HepG2 (cell line): ENCODE measurements around the gene SMIM14. TPM values are rescaled to one million over a fixed set of nuclear protein-coding genes. Genes with fewer than 3 reads are reported as not detected.

Experiments used
- ATM ChIP-seq: fragments of 450-650 bp; IDR thresholded peaks from 2 replicates; pipeline ENCODE4 v1.7.1; 2017; ENCODE audit warnings: mild to moderate bottlenecking, borderline replicate concordance
- DMAP1 ChIP-seq: IDR thresholded peaks from 2 replicates; pipeline ENCODE4 v1.6.1; 2016
- EHMT2 ChIP-seq: fragments of 200-600 bp; sonication (generic); IDR thresholded peaks from 2 replicates; pipeline ENCODE4 v1.7.0; 2017; ENCODE audit warnings: antibody characterized with exemption, low read depth, low read length, borderline replicate concordance
- ESRRA ChIP-seq: sonication (generic); formaldehyde crosslinking; IDR thresholded peaks from 2 replicates; pipeline ENCODE4 v1.5.1; 2020; ENCODE audit warnings: mild to moderate bottlenecking, low read depth, missing genetic modification reagents
- ETV6 ChIP-seq: sonication (generic); formaldehyde crosslinking; conservative IDR thresholded peaks from 2 replicates; pipeline ENCODE4 v1.4.0; 2020; ENCODE audit warnings: missing genetic modification reagents
- GABPB1 ChIP-seq: IDR thresholded peaks from 2 replicates; pipeline ENCODE4 v1.6.1; 2016; ENCODE audit warnings: mild to moderate bottlenecking, missing genetic modification reagents, moderate library complexity, missing compliant biosample characterization
- KDM1A ChIP-seq: IDR thresholded peaks from 2 replicates; pipeline ENCODE4 v1.6.1; 2016; ENCODE audit warnings: missing compliant biosample characterization
- NFYC ChIP-seq: IDR thresholded peaks from 2 replicates; pipeline ENCODE4 v1.6.1; 2016; ENCODE audit warnings: missing genetic modification reagents, missing compliant biosample characterization
- PAF1 ChIP-seq: IDR thresholded peaks from 2 replicates; pipeline ENCODE4 v1.6.1; 2016; ENCODE audit warnings: missing genetic modification reagents, missing compliant biosample characterization
- RFX3 ChIP-seq: IDR thresholded peaks from 2 replicates; pipeline ENCODE4 v1.6.1; 2016; ENCODE audit warnings: missing biosample characterization, missing genetic modification reagents
- ZBTB38 ChIP-seq: sonication (generic); formaldehyde crosslinking; IDR thresholded peaks from 2 replicates; pipeline ENCODE4 v1.5.1; 2020; ENCODE audit warnings: mild to moderate bottlenecking, missing genetic modification reagents
- ZFAT ChIP-seq: sonication (generic); formaldehyde crosslinking; conservative IDR thresholded peaks from 2 replicates; pipeline ENCODE4 v1.8.1; 2023; ENCODE audit warnings: missing genetic modification reagents, inconsistent platforms
- ZNF124 ChIP-seq: sonication (generic); formaldehyde crosslinking; IDR thresholded peaks from 2 replicates; pipeline ENCODE4 v1.4.0; 2020; ENCODE audit warnings: missing genetic modification reagents
- ZNF496 ChIP-seq: sonication (generic); formaldehyde crosslinking; IDR thresholded peaks from 2 replicates; pipeline ENCODE4 v1.8.1; 2023; ENCODE audit warnings: mild to moderate bottlenecking, moderate library complexity, missing genetic modification reagents; ENCODE audit not compliant: insufficient replicate concordance
- ZNF558 ChIP-seq: sonication (generic); formaldehyde crosslinking; IDR thresholded peaks from 2 replicates; pipeline ENCODE4 v1.9.0; 2022; ENCODE audit warnings: mild to moderate bottlenecking, missing genetic modification reagents, borderline replicate concordance
- ZNF768 ChIP-seq: sonication (generic); formaldehyde crosslinking; IDR thresholded peaks from 2 replicates; pipeline ENCODE4 v1.4.0; 2020; ENCODE audit warnings: missing genetic modification reagents
- polyA plus RNA-seq, 8 experiments: library from polyadenylated mRNA; depleted of rRNA in 3 of 8; stranded (reverse) in 7 of 8; unstranded in 1 of 8; fragments of >200 nt; fragmentation: Illumina TruSeq in 4 of 8; extraction: Trizol in 4 of 8; gene quantifications; 2 replicates each; pipeline versions ENCODE4 v1.2.1 to v1.2.3, GENCODE V29; 2011 to 2016; ENCODE audit warnings: low read depth in 4 of 8, missing spikeins in 1 of 8, mixed read lengths in 1 of 8; ENCODE audit not compliant: insufficient read depth in 1 of 8
- total RNA-seq, 5 experiments: library from RNA; depleted of rRNA; stranded (reverse); fragments of >200 nt; fragmentation: Illumina TruSeq; extraction: Trizol; gene quantifications; 2 replicates each; pipeline ENCODE4 v1.2.3, GENCODE V29; 2016; ENCODE audit warnings: low read depth in 1 of 5
- TF ChIP-seq, protein P1 (sequence below): sonication (generic); formaldehyde crosslinking; IDR thresholded peaks from 2 replicates; pipeline ENCODE4 v1.5.1; 2020; ENCODE audit warnings: mild to moderate bottlenecking, missing genetic modification reagents
- TF ChIP-seq, protein P2 (sequence below): IDR thresholded peaks from 2 replicates; pipeline ENCODE4 v1.6.1; 2016; ENCODE audit warnings: mild to moderate bottlenecking, missing biosample characterization, missing genetic modification reagents
- TF ChIP-seq, protein P3 (sequence below): sonication (generic); formaldehyde crosslinking; IDR thresholded peaks from 2 replicates; pipeline ENCODE4 v1.4.0; 2020; ENCODE audit warnings: missing genetic modification reagents, borderline replicate concordance
- TF ChIP-seq, protein P4 (sequence below), 2 experiments: fragments of 450-650 bp in 1 of 2; sonication (generic) in 1 of 2; formaldehyde crosslinking; IDR thresholded peaks; 2 replicates each; pipeline versions ENCODE4 v1.5.0 to v1.8.0; 2020 to 2022; ENCODE audit warnings: mild to moderate bottlenecking in 1 of 2, missing genetic modification reagents in 1 of 2
- TF ChIP-seq, protein P5 (sequence below): sonication (generic); formaldehyde crosslinking; IDR thresholded peaks from 2 replicates; pipeline ENCODE4 v1.5.0; 2020; ENCODE audit warnings: missing genetic modification reagents
- TF ChIP-seq, protein P6 (sequence below): sonication (generic); formaldehyde crosslinking; IDR thresholded peaks from 2 replicates; pipeline ENCODE4 v1.4.0; 2020; ENCODE audit warnings: mild to moderate bottlenecking, missing genetic modification reagents

The SMIM14 gene
- total and polyA plus RNA-seq, 2 of the 13 experiments (the other 11 are each of a cell fraction or from before 2014, with no cell fraction given): 16.3 to 28.1 TPM

DNA sequence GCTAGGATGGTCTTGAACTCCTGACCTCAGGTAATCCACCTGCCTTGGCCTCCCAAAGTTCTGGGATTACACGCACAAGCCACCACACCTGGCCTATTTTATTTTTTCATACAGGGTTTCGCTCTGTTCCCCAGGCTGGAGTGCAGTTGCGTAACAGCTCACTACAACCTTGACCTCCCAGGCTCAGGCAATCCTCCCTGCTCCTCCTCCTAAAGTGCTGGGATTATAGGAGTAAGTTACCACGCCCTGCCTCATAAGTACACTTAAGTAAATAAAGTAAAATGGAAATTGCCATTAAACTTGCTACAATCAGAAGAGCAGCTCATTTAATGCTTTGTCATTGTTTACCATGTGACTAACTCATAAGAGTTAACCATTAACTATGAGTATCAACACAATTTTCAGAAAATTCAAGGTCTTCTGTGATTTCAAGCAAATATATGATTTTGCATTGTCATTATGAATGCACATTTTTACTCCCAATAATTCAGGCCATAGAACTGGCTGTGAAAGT, 123.7 kb downstream of the SMIM14 start (continued):
- TF ChIP-seq, protein P1, sequence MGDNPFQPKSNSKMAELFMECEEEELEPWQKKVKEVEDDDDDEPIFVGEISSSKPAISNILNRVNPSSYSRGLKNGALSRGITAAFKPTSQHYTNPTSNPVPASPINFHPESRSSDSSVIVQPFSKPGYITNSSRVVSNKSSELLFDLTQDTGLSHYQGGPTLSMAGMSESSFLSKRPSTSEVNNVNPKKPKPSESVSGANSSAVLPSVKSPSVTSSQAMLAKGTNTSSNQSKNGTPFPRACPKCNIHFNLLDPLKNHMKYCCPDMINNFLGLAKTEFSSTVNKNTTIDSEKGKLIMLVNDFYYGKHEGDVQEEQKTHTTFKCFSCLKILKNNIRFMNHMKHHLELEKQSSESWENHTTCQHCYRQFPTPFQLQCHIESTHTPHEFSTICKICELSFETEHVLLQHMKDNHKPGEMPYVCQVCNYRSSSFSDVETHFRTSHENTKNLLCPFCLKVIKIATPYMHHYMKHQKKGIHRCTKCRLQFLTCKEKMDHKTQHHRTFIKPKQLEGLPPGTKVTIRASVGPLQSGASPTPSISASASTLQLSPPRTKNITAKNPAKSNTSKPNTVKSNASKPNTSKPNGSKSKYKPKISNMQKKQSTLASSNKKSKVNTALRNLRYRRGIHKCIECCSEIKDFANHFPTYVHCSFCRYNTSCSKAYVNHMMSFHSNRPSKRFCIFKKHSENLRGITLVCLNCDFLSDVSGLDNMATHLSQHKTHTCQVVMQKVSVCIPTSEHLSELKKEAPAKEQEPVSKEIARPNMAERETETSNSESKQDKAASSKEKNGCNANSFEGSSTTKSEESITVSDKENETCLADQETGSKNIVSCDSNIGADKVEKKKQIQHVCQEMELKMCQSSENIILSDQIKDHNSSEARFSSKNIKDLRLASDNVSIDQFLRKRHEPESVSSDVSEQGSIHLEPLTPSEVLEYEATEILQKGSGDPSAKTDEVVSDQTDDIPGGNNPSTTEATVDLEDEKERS (CRISPR knock-in tag): peak; percentile 75; the same call in 1 of the 2 replicates
- TF ChIP-seq ZNF124 (CRISPR knock-in tag) (peak; percentile 90), ESRRA (CRISPR knock-in tag) (peak; percentile 74), PAF1 (no peak), KDM1A (CRISPR knock-in tag) (peak; percentile 65; the same call in 1 of the 2 replicates), ZNF558 (CRISPR knock-in tag) (no peak), ETV6 (CRISPR knock-in tag) (no peak), ATM (no peak), ZNF768 (no peak), RFX3 (no peak), GABPB1 (CRISPR knock-in tag) (peak; percentile 39), NFYC (CRISPR knock-in tag) (peak; percentile 32; the same call in 1 of the 2 replicates), ZNF496 (no peak), ZFAT (CRISPR knock-in tag) (no peak), ZBTB38 (CRISPR knock-in tag) (0 out of 2 replicates have a peak, but pooled peaks have one; percentile 23), EHMT2 (no peak), DMAP1 (peak; percentile 31; the same call in 1 of the 2 replicates)
- TF ChIP-seq, protein P2, sequence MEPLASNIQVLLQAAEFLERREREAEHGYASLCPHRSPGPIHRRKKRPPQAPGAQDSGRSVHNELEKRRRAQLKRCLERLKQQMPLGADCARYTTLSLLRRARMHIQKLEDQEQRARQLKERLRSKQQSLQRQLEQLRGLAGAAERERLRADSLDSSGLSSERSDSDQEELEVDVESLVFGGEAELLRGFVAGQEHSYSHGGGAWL (CRISPR knock-in tag): no peak
- TF ChIP-seq, protein P3, sequence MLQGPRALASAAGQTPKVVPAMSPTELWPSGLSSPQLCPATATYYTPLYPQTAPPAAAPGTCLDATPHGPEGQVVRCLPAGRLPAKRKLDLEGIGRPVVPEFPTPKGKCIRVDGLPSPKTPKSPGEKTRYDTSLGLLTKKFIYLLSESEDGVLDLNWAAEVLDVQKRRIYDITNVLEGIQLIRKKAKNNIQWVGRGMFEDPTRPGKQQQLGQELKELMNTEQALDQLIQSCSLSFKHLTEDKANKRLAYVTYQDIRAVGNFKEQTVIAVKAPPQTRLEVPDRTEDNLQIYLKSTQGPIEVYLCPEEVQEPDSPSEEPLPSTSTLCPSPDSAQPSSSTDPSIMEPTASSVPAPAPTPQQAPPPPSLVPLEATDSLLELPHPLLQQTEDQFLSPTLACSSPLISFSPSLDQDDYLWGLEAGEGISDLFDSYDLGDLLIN (CRISPR knock-in tag): no peak
- TF ChIP-seq, protein P4, sequence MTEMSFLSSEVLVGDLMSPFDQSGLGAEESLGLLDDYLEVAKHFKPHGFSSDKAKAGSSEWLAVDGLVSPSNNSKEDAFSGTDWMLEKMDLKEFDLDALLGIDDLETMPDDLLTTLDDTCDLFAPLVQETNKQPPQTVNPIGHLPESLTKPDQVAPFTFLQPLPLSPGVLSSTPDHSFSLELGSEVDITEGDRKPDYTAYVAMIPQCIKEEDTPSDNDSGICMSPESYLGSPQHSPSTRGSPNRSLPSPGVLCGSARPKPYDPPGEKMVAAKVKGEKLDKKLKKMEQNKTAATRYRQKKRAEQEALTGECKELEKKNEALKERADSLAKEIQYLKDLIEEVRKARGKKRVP (CRISPR knock-in tag; IDR thresholded peaks at IDR 0.05): peak in 1 of 2 experiments; percentile 83; a peak in 2 of 4 replicates
- TF ChIP-seq, protein P5, sequence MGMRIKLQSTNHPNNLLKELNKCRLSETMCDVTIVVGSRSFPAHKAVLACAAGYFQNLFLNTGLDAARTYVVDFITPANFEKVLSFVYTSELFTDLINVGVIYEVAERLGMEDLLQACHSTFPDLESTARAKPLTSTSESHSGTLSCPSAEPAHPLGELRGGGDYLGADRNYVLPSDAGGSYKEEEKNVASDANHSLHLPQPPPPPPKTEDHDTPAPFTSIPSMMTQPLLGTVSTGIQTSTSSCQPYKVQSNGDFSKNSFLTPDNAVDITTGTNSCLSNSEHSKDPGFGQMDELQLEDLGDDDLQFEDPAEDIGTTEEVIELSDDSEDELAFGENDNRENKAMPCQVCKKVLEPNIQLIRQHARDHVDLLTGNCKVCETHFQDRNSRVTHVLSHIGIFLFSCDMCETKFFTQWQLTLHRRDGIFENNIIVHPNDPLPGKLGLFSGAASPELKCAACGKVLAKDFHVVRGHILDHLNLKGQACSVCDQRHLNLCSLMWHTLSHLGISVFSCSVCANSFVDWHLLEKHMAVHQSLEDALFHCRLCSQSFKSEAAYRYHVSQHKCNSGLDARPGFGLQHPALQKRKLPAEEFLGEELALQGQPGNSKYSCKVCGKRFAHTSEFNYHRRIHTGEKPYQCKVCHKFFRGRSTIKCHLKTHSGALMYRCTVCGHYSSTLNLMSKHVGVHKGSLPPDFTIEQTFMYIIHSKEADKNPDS (CRISPR knock-in tag): peak; percentile 98
- TF ChIP-seq, protein P6, sequence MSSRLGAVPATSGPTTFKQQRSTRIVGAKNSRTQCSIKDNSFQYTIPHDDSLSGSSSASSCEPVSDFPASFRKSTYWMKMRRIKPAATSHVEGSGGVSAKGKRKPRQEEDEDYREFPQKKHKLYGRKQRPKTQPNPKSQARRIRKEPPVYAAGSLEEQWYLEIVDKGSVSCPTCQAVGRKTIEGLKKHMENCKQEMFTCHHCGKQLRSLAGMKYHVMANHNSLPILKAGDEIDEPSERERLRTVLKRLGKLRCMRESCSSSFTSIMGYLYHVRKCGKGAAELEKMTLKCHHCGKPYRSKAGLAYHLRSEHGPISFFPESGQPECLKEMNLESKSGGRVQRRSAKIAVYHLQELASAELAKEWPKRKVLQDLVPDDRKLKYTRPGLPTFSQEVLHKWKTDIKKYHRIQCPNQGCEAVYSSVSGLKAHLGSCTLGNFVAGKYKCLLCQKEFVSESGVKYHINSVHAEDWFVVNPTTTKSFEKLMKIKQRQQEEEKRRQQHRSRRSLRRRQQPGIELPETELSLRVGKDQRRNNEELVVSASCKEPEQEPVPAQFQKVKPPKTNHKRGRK (CRISPR knock-in tag): no peak
